ENCODE measurements around the gene NPHP4. TPM values are rescaled to one million over a fixed set of nuclear protein-coding genes. Genes with fewer than 3 reads are reported as not detected.

NPHP4 gene
- total and polyA plus RNA-seq, 4 donors, result 1.7 to 5.6 (median 3.5) TPM

GRCh38 chr1:5998906-5999301 is 6.7 kb upstream of the NPHP4 start:
- Histone ChIP-seq H3K36me3 (ENCODE audit: control insufficient read depth in 4 of 4, insufficient read depth in 3 of 4, low read depth in 1 of 4, low read length in 3 of 4) (no peaks in the 10 kb centered on the region), H3K27ac (ENCODE audit: low read depth in 1 of 2, low read length in 2 of 2) (no peak overlapping the region), H3K4me1 (ENCODE audit: control insufficient read depth in 4 of 4, insufficient read depth in 4 of 4, low read length in 3 of 4) (peaks cover 0 to 2% (median 0%) of the 10 kb centered on the region in 4 donors), H3K27me3 (ENCODE audit: control insufficient read depth in 4 of 4, insufficient read depth in 4 of 4, low read length in 3 of 4) (no peaks in the 10 kb centered on the region), H3K4me3 (ENCODE audit: low read depth in 1 of 3, low read length in 3 of 3) (no peak overlapping the region), H3K9ac (ENCODE audit: low read depth in 1 of 2, low read length in 2 of 2) (no peak overlapping the region), H3K9me3 (ENCODE audit: control insufficient read depth in 4 of 4, low read length in 3 of 4) (no peaks in the 10 kb centered on the region)
- WGBS, result 94% methylated on average over 19 of the region's 19 CpGs
- TF ChIP-seq YY1 (IDR thresholded peaks at IDR 0.05), result no peak
- TF ChIP-seq, protein P1, sequence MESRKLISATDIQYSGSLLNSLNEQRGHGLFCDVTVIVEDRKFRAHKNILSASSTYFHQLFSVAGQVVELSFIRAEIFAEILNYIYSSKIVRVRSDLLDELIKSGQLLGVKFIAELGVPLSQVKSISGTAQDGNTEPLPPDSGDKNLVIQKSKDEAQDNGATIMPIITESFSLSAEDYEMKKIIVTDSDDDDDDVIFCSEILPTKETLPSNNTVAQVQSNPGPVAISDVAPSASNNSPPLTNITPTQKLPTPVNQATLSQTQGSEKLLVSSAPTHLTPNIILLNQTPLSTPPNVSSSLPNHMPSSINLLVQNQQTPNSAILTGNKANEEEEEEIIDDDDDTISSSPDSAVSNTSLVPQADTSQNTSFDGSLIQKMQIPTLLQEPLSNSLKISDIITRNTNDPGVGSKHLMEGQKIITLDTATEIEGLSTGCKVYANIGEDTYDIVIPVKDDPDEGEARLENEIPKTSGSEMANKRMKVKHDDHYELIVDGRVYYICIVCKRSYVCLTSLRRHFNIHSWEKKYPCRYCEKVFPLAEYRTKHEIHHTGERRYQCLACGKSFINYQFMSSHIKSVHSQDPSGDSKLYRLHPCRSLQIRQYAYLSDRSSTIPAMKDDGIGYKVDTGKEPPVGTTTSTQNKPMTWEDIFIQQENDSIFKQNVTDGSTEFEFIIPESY (IDR thresholded peaks at IDR 0.05), result no peak
- no peak for TF ChIP-seq MAX (IDR thresholded peaks at IDR 0.05)
- no peak for DNase-seq (ENCODE audit: low spot score)

DNA sequence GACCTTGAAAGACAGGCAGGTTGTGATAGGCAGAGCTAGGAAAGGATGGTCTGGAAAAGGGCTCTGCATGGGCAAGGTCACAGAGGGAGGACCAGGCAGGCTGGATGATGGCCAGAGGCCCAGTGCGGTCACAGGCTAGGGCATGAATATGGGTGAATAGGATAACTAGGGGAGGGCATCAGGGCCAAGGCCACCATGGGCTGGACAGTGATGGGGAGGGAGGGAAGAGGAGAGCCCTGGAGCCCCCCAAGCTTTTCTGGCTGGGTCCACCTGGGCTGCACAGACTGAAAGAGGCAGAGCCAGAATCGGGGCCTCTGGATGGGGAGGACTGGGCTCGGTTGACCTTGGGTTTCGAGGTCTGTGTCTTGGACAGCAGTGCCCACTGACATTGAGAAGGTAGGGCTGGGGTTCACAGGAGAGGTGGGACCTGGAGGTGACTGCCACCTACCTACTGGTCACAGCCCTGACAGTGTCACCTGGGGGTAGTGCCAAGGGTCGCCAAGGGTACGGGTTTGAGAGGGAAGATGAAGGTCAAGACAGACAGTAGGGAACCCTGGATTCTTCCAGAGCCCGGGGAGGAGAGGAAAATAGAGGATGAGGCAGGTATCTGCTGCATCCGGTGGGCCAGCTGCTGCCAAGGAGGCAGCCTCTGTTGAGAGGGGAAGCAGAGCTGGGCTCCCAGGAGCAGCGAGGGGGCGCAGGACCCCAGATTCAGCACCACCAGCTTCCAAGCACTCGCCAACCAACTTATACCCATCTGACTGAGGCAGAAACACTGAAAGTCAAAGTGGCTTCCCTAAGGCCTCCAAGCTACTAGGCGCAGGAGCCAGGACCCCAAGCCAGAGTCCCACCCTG is 6.1 kb upstream of the NPHP4 start:
- no peaks in the 10 kb centered on the region for H3K9me3 ChIP-seq (ENCODE audit: control insufficient read depth in 4 of 4, low read length in 3 of 4)
- TF ChIP-seq MAX (IDR thresholded peaks at IDR 0.05) (no peak), JUND (IDR thresholded peaks at IDR 0.05) (no peak)
- H3K9ac ChIP-seq (ENCODE audit: low read depth in 1 of 2, low read length in 2 of 2), result no peak overlapping the region
- 94% methylated on average over 12 of the region's 12 CpGs for WGBS
- H3K4me1 ChIP-seq (ENCODE audit: control insufficient read depth in 4 of 4, insufficient read depth in 4 of 4, low read length in 3 of 4), result peaks cover 0 to 3% (median 2%) of the 10 kb centered on the region in 4 donors
- no peaks in the 10 kb centered on the region for H3K27me3 ChIP-seq (ENCODE audit: control insufficient read depth in 4 of 4, insufficient read depth in 4 of 4, low read length in 3 of 4)
- no peak overlapping the region for H3K4me3 ChIP-seq (ENCODE audit: low read depth in 1 of 3, low read length in 3 of 3)
- no peak for DNase-seq (ENCODE audit: low spot score)
- no peaks in the 10 kb centered on the region for H3K36me3 ChIP-seq (ENCODE audit: control insufficient read depth in 4 of 4, insufficient read depth in 3 of 4, low read depth in 1 of 4, low read length in 3 of 4)
- no peak overlapping the region for H3K27ac ChIP-seq (ENCODE audit: low read depth in 1 of 2, low read length in 2 of 2)

DNA sequence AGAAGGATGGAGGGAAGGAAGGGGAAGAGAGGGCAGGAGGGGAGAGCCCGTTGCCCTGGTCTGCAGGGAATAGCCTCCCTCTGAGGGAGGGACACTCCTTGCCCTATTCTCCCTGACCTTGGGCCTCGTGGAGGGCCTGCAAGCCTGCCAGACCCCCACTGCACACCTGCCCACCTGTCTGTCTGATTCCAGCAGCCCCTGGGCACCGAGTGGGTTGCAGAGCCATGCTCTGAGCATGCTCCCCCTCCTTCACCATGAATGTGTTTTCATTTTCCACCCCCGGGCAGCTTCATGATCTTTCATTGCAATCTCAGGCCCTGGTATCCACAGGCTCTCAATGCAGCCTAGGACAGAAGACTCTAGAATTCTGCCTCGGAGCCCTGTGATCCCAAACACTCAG is 5.1 kb upstream of the NPHP4 start:
- H3K27me3 ChIP-seq (ENCODE audit: control insufficient read depth in 4 of 4, insufficient read depth in 4 of 4, low read length in 3 of 4), result no peaks in the 10 kb centered on the region
- no peak overlapping the region for H3K9ac ChIP-seq (ENCODE audit: low read depth in 1 of 2, low read length in 2 of 2)
- H3K4me1 ChIP-seq (ENCODE audit: control insufficient read depth in 4 of 4, insufficient read depth in 4 of 4, low read length in 3 of 4), result peaks cover 0 to 5% (median 3%) of the 10 kb centered on the region in 4 donors
- no peak for DNase-seq (ENCODE audit: low spot score)
- no peaks in the 10 kb centered on the region for H3K9me3 ChIP-seq (ENCODE audit: control insufficient read depth in 4 of 4, low read length in 3 of 4)
- WGBS, result 72% methylated on average over 5 of the region's 5 CpGs
- H3K27ac ChIP-seq (ENCODE audit: low read depth in 1 of 2, low read length in 2 of 2), result no peak overlapping the region
- no peaks in the 10 kb centered on the region for H3K36me3 ChIP-seq (ENCODE audit: control insufficient read depth in 4 of 4, insufficient read depth in 3 of 4, low read depth in 1 of 4, low read length in 3 of 4)
- TF ChIP-seq RAD21 (IDR thresholded peaks at IDR 0.05) (no peak), HNF4G (IDR thresholded peaks at IDR 0.05) (no peak), ATF3 (IDR thresholded peaks at IDR 0.05) (no peak), MAX (IDR thresholded peaks at IDR 0.05) (no peak), RXRA (IDR thresholded peaks at IDR 0.05) (no peak), FOXA1 (IDR thresholded peaks at IDR 0.05) (no peak), REST (IDR thresholded peaks at IDR 0.05) (no peak), JUND (IDR thresholded peaks at IDR 0.05) (no peak), TAF1 (conservative IDR thresholded peaks at IDR 0.05) (no peak), GABPA (IDR thresholded peaks at IDR 0.05 in 1 of 2, conservative IDR thresholded peaks at IDR 0.05 in 1 of 2) (no peak), CTCF (IDR thresholded peaks at IDR 0.05; ENCODE audit: low read depth, low read length, missing input control) (no peak), HNF4A (conservative IDR thresholded peaks at IDR 0.05) (no peak), YY1 (IDR thresholded peaks at IDR 0.05) (no peak)
- TF ChIP-seq, protein P1 (IDR thresholded peaks at IDR 0.05), result no peak
- no peak overlapping the region for H3K4me3 ChIP-seq (ENCODE audit: low read depth in 1 of 3, low read length in 3 of 3)

All from liver (tissue), 9 donors.